K562 (cell line): ENCODE data around the gene GEN1. TPM values are rescaled to one million over a fixed set of nuclear protein-coding genes. Genes with fewer than 3 reads are reported as not detected.

Experiments used
- ATAC-seq: fragments of 200-7000 bp; cut with Tn5 transposase; 3 replicates; pipeline ENCODE4 v1.9.1; 2020; ENCODE audit warnings: moderate library complexity
- BruUV-seq: library from RNA; stranded (reverse); fragments of 400-500 nt; replicated peaks from 2 replicates; lab custom pipeline; 2021; lab: Mats Ljungman, UMichigan
- CTCF ChIA-PET: fragments of 300-600 bp; formaldehyde crosslinking; extraction: SDS; loops from one replicate; lab custom pipeline; 2021; ENCODE audit warnings: low intra/inter-chr PET ratio; lab: Yijun Ruan, JAX
- POLR2A ChIA-PET: fragments of 300-600, 350-650 bp; sonication (Branson Sonifier 250); formaldehyde crosslinking; extraction: SDS; loops from one replicate; lab custom pipeline; 2021; ENCODE audit warnings: antibody characterized with exemption, inconsistent platforms; lab: Yijun Ruan, JAX
- DNase-seq, 4 experiments: peaks; one replicate each; pipeline versions ENCODE4 v3.0.0 to v3.0.0-alpha.2; 2011 to 2018; ENCODE audit warnings: low spot score in 3 of 4, mixed read lengths in 3 of 4; ENCODE audit errors: extremely low read depth in 1 of 4
- FAIRE-seq: peaks from 2 replicates; lab custom pipeline; 2011; peaks lifted over from hg19 to GRCh38; lab: Jason Lieb, UNC
- H2AFZ ChIP-seq: 2 replicates; pipeline ENCODE4 v1.6.0; 2011; ENCODE audit warnings: low read depth, low read length, control low read depth, inconsistent platforms
- H3K27ac ChIP-seq: fragments of 200-600 bp; 3 replicates; pipeline ENCODE4 v1.8.0; 2011; ENCODE audit warnings: low read depth, mild to moderate bottlenecking, control low read depth, inconsistent platforms, low read length, moderate library complexity, mixed read lengths; ENCODE audit errors: extremely low read depth
- H3K27me3 ChIP-seq, 2 experiments: fragments of 300-600 bp in 1 of 2; 2 replicates in 1 of 2; 3 replicates in 1 of 2; pipeline versions ENCODE4 v1.6.0 to v1.8.0; 2011; ENCODE audit warnings: inconsistent platforms in 2 of 2, low read length in 2 of 2, mild to moderate bottlenecking in 1 of 2, mixed read lengths in 1 of 2, moderate library complexity in 1 of 2; ENCODE audit not compliant: control insufficient read depth in 2 of 2, insufficient read depth in 2 of 2
- H3K36me3 ChIP-seq: fragments of 300-600 bp; 3 replicates; pipeline ENCODE4 v1.8.0; 2011; ENCODE audit warnings: mild to moderate bottlenecking, low read length, inconsistent platforms; ENCODE audit not compliant: control insufficient read depth, insufficient read depth
- H3K4me1 ChIP-seq, 2 experiments: fragments of 200-600 bp in 1 of 2; replicated peaks in 1 of 2; 2 replicates in 1 of 2; 3 replicates in 1 of 2; pipeline versions ENCODE4 v1.5.1 to v1.8.0; 2011; ENCODE audit warnings: inconsistent platforms in 2 of 2, low read length in 2 of 2, mild to moderate bottlenecking in 1 of 2, mixed read lengths in 1 of 2, moderate library complexity in 1 of 2; ENCODE audit not compliant: control insufficient read depth in 2 of 2, insufficient read depth in 2 of 2
- H3K4me2 ChIP-seq: 2 replicates; pipeline ENCODE4 v1.6.1; 2011; ENCODE audit warnings: low read length, control low read depth, inconsistent platforms, mixed read lengths; ENCODE audit not compliant: insufficient read depth
- H3K4me3 ChIP-seq: fragments of 200-600 bp; sonication (generic), shearing (Covaris generic); 2 replicates; pipeline ENCODE4 v1.5.1; 2016; ENCODE audit warnings: control low read depth, inconsistent platforms
- H3K79me2 ChIP-seq: fragments of 200-600 bp; 3 replicates; pipeline ENCODE4 v1.8.0; 2011; ENCODE audit warnings: low read length, inconsistent platforms; ENCODE audit not compliant: control insufficient read depth, insufficient read depth
- H3K9ac ChIP-seq, 2 experiments: 2 replicates each; pipeline versions ENCODE4 v1.6.0 to v1.6.1; 2011; ENCODE audit warnings: low read depth in 2 of 2, low read length in 2 of 2, control low read depth in 1 of 2, inconsistent platforms in 1 of 2, mild to moderate bottlenecking in 1 of 2, mixed read lengths in 1 of 2; ENCODE audit not compliant: insufficient read depth in 1 of 2
- H3K9me1 ChIP-seq: one replicate; pipeline ENCODE4 v1.6.0; 2011; ENCODE audit warnings: inconsistent platforms, mild to moderate bottlenecking, low read length, moderate library complexity; ENCODE audit not compliant: control insufficient read depth, insufficient read depth
- H3K9me3 ChIP-seq: replicated peaks from 2 replicates; pipeline ENCODE4 v1.5.1; 2011; ENCODE audit warnings: low read depth, low read length, inconsistent platforms; ENCODE audit not compliant: control insufficient read depth, insufficient read depth
- H4K20me1 ChIP-seq: replicated peaks from 2 replicates; pipeline ENCODE4 v1.6.1; 2011; ENCODE audit warnings: low read length, inconsistent platforms, mixed read lengths; ENCODE audit not compliant: control insufficient read depth, insufficient read depth
- CEBPB ChIP-seq: fragments of 450-650 bp; IDR thresholded peaks from 2 replicates; pipeline ENCODE4 v1.6.1; 2016; ENCODE audit warnings: missing genetic modification characterization, missing compliant biosample characterization
- CREB3 ChIP-seq: fragments of 450-650 bp; conservative IDR thresholded peaks from 2 replicates; pipeline ENCODE4 v1.6.1; 2016; ENCODE audit warnings: missing genetic modification characterization, low read depth, mild to moderate bottlenecking, missing compliant biosample characterization, moderate library complexity
- CSDE1 ChIP-seq, 2 experiments: fragments of 450-650 bp; IDR thresholded peaks; 2 replicates each; pipeline ENCODE4 v1.6.1; 2016; ENCODE audit warnings: mild to moderate bottlenecking in 1 of 2
- FOXM1 ChIP-seq, 2 experiments: fragments of 450-650 bp in 1 of 2; sonication (generic) in 1 of 2; formaldehyde crosslinking in 1 of 2; IDR thresholded peaks; 2 replicates each; pipeline versions ENCODE4 v1.6.1 to v1.9.0; 2017 to 2022; ENCODE audit warnings: low read depth in 2 of 2, mild to moderate bottlenecking in 2 of 2, missing genetic modification reagents in 1 of 2, moderate library complexity in 1 of 2
- HBP1 ChIP-seq: fragments of 450-650 bp; formaldehyde crosslinking; IDR thresholded peaks from 2 replicates; pipeline ENCODE4 v1.4.0; 2022; ENCODE audit warnings: missing genetic modification characterization
- IRF2 ChIP-seq: sonication (generic); formaldehyde crosslinking; IDR thresholded peaks from 2 replicates; pipeline ENCODE4 v1.8.1; 2022; ENCODE audit warnings: mild to moderate bottlenecking, missing genetic modification reagents
- NFIX ChIP-seq: fragments of 250-450 bp; sonication (Bioruptor Pico); IDR thresholded peaks from 2 replicates; pipeline ENCODE4 v1.4.0; 2020; ENCODE audit warnings: low read depth, mild to moderate bottlenecking, moderate library complexity
- PTTG1 ChIP-seq: fragments of 450-650 bp; IDR thresholded peaks from 2 replicates; pipeline ENCODE4 v1.6.1; 2016; ENCODE audit warnings: low read depth, mild to moderate bottlenecking, missing genetic modification characterization, missing compliant biosample characterization
- SETDB1 ChIP-seq: IDR thresholded peaks from one replicate; pipeline ENCODE4 v1.6.1; 2012; ENCODE audit warnings: low read length, control low read depth, inconsistent platforms
- TAF1 ChIP-seq: IDR thresholded peaks from 2 replicates; pipeline ENCODE4 v1.6.1; 2011; ENCODE audit warnings: mild to moderate bottlenecking, low read length, moderate library complexity; ENCODE audit not compliant: insufficient read depth, control insufficient read depth, severe bottlenecking; ENCODE audit errors: extremely low read depth
- ZNF436 ChIP-seq: fragments of 250-450, 450-650 bp; sonication (Bioruptor Pico); formaldehyde crosslinking; IDR thresholded peaks from 2 replicates; pipeline ENCODE4 v1.7.0; 2020; ENCODE audit warnings: mild to moderate bottlenecking
- ZNF518B ChIP-seq: fragments of 250-450 bp; sonication (Bioruptor Pico); IDR thresholded peaks from 2 replicates; pipeline ENCODE4 v1.5.0; 2021; ENCODE audit warnings: mild to moderate bottlenecking, moderate library complexity
- whole genome bisulfite sequencing: fragments of 100-300 bp; shearing (Covaris generic); methylation state at CpG from one replicate; pipeline ENCODE4 v1.1.6; 2016; ENCODE audit warnings: low coverage, mixed read lengths; ENCODE audit not compliant: insufficient coverage; ENCODE audit errors: missing lambda C conversion rate; 5-methylcytosine and 5-hydroxymethylcytosine counted together
- in situ Hi-C: fragments of 300-500 bp; cut with MboI; formaldehyde crosslinking; loops from 4 replicates; pipeline ENCODE4 v1.15.0; 2018; ENCODE audit warnings: inconsistent platforms, mixed read lengths
- intact Hi-C: fragments of 100-400 bp; cut with micrococcal nuclease; formaldehyde crosslinking; loops from 2 replicates; pipeline ENCODE4 v1.14.2; 2022
- polyA plus RNA-seq, 8 experiments: library from polyadenylated mRNA; depleted of rRNA in 4 of 8; stranded (reverse) in 5 of 8; unstranded in 3 of 8; fragments of >200 nt; fragmentation: Nextera tagmentation in 2 of 8; fragmentation: Illumina TruSeq in 1 of 8; extraction: Ambion mirVana in 2 of 8; extraction: Trizol in 1 of 8; gene quantifications; 2 replicates each; pipeline versions ENCODE4 v1.2.1 to v1.2.3, GENCODE V29; 2011 to 2014; ENCODE audit warnings: inconsistent platforms in 1 of 8, missing spikeins in 1 of 8
- total RNA-seq, 7 experiments: library from RNA; depleted of rRNA in 6 of 7; stranded (reverse); fragments of >200 nt in 6 of 7; fragmentation: Illumina TruSeq in 2 of 7; extraction: Trizol in 2 of 7; gene quantifications; 2 replicates each; pipeline versions ENCODE4 v1.2.1 to v1.2.3, GENCODE V29; 2011 to 2021; ENCODE audit warnings: low replicate concordance in 1 of 7

GEN1 gene
- total and polyA plus RNA-seq, 9 of the 15 experiments (the other 6 are each of a cell fraction or from before 2014, with no cell fraction given): 8.6 to 39.7 (median 24.5) TPM

GRCh38 chr2:17803497-17803896 lies 49.6 kb downstream of the GEN1 start:
- no TSS peak for BruUV-seq
- in situ Hi-C loops (no loop called here), intact Hi-C loops (no loop called here)
- WGBS: 0% methylated on average over 3 of the region's 3 CpGs
- CTCF ChIA-PET: interaction anchor here (0.6 kb wide), 1 partner anchor 75 kb away, joined by 4 read pairs; the partner anchor contains the start of gene KCNS3
- no peaks in the 10 kb centered on the region for H3K79me2 ChIP-seq
- H3K36me3 ChIP-seq: no peaks in the 10 kb centered on the region
- no peaks in the 10 kb centered on the region for H4K20me1 ChIP-seq
- H3K4me1 ChIP-seq: no peaks in the 10 kb centered on the region
- FAIRE-seq (no peak), DNase-seq (no peak), ATAC-seq (no peak)
- no peak overlapping the region for H3K4me2 ChIP-seq
- no peaks in the 10 kb centered on the region for H3K9me3 ChIP-seq
- POLR2A ChIA-PET: no interaction called here
- no peak overlapping the region for H3K9ac ChIP-seq
- no peak overlapping the region for H3K27ac ChIP-seq
- H3K9me1 ChIP-seq: no peaks in the 10 kb centered on the region
- TF ChIP-seq ZNF436 (no peak), CREB3 (tag) (no peak), PTTG1 (tag) (no peak), FOXM1 (IDR thresholded peaks at IDR 0.05; ENCODE audit: low read depth) (no peak), FOXM1 (CRISPR knock-in tag; IDR thresholded peaks at IDR 0.05; ENCODE audit: low read depth) (no peak), NFIX (no peak), HBP1 (CRISPR knock-in tag) (no peak), CSDE1 (IDR thresholded peaks at IDR 0.05) (no peak), ZNF518B (CRISPR knock-in tag) (no peak), IRF2 (CRISPR knock-in tag) (no peak), SETDB1 (no peak), TAF1 (no peak), CEBPB (no peak)
- H3K27me3 ChIP-seq: peaks cover 7 to 18% of the 10 kb centered on the region in 2 experiments; a peak in 3 of 5 replicates
- H3K4me3 ChIP-seq: no peak overlapping the region
- H2AFZ ChIP-seq: no peak overlapping the region
